COLO668 (cell line): Measurements from ENCODE around the gene TARBP2.
A peak's percentile ranks its signal among the peaks of the same experiment; 100 is the strongest.

Source experiments
- DNase-seq: peaks from one replicate; lab custom pipeline; 2025; ENCODE audit not compliant: unreplicated experiment; lab: John Stamatoyannopoulos, UW

The TARBP2 gene, protein sequence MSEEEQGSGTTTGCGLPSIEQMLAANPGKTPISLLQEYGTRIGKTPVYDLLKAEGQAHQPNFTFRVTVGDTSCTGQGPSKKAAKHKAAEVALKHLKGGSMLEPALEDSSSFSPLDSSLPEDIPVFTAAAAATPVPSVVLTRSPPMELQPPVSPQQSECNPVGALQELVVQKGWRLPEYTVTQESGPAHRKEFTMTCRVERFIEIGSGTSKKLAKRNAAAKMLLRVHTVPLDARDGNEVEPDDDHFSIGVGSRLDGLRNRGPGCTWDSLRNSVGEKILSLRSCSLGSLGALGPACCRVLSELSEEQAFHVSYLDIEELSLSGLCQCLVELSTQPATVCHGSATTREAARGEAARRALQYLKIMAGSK

GRCh38 chr12:53500776-53501614, at the start of gene TARBP2:
TARBP2 (plus strand) TSS chr12:53501283; CDS start chr12:53501409, 126 bp downstream.
- DNase-seq = peak; percentile 92

GRCh38 chr12:53451661-53452158, 49.4 kb upstream of the TARBP2 start, which contains the start of gene PCBP2:
PCBP2 (plus strand) TSS chr12:53452102; CDS start chr12:53454801, 2,699 bp downstream.
- peak; percentile 95 for DNase-seq

DNA sequence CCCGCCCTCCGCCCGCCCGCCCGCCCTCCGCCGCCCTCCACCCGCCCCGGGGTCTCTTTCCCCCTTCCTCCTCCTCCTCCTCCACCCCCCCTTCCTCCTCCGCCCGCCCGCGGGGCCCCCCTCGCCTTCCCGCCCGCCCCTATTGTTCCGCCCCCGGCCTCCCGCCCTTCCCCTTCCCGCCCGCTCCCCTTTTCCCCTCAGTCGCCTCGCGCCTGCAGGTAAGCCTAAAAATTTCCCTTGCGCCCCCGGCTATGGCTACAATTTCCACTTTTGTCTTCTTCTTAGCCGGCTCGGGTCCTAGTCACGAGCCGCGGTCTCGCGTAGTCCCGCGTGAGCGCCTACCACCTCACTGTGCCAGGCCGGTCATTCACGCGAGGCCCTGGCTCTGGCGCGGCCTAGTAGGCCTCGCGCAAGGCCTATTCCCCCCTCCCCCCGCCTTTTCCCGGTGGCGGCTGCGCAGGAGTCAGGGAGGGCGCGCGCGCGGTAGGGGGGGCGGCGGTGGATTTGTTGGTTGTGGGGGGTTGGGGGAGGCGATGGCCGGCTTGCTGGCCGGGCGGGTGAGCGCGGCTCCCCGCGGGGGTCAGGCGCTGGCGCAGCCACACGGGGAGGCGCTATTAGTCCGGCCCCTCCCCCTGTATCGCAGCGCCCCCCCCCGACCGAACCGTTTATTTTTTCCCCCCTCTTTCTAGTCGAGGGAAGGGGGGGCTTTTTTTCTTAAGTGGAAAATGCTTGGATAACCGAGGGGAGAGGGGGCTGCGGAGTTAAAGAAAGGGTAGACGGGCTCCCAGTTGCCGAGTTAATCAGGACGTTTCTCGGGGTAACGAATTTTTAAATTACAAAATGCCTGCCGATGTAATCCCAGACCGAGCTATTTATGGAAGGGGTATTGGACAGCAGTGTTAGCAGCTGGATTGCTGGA, 48.7 kb upstream of the TARBP2 start:
- peak; percentile 77 for DNase-seq

DNA sequence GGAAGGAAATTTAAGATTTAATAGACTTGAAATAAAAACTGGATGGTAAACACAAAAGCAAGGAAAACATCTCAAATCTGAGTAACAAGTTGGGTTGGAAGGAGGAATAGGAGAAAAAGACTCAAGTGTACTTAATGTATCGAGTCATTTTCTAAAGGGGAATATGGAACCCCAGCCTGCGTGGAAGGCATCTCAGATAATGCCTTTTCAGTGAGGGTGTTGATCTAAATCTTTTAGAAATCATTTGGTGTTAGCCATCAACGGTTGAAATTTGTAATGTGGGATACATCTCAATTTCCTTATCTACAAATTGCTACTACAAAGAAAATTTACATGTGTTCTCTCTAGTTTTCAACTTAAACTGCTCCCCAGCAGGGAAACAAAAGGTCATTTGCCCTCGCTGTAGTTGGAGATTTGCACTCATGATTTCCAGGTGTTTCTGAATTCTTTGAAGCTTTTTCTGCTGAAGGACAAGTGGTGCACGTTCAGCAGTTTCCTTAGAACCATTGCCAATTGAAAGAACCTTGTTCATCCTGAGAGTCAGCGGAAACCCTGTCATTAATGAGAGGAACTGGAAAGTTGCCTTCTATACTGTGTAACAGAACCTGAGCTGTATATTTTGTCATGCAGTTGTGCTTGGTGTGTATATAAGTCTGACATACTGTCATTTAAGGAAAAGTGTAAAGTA, 47.0 kb upstream of the TARBP2 start:
- no peak for DNase-seq

GRCh38 chr12:53454707-53455106, 46.4 kb upstream of the TARBP2 start:
- no peak for DNase-seq

GRCh38 chr12:53456654-53457366, 44.3 kb upstream of the TARBP2 start:
- DNase-seq = no peak

DNA sequence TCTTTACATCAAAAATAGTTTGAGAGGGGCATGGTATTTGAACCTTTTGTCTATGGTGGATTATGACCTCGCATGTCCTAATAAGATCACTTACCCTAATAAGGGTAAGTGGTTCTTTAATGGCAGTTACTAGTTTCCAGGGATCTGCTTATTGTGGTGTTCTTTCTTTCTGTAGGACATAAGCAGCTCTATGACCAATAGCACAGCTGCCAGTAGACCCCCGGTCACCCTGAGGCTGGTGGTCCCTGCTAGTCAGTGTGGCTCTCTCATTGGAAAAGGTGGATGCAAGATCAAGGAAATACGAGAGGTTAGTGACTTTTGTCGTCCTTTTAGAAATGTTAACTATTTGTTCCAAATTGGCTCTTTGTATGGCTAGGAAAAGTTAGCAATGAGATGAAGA, 42.0 kb upstream of the TARBP2 start:
- no peak for DNase-seq

- DNase-seq = no peak
Measured at GRCh38 chr12:53461059-53461458, 40.0 kb upstream of the TARBP2 start.

DNA sequence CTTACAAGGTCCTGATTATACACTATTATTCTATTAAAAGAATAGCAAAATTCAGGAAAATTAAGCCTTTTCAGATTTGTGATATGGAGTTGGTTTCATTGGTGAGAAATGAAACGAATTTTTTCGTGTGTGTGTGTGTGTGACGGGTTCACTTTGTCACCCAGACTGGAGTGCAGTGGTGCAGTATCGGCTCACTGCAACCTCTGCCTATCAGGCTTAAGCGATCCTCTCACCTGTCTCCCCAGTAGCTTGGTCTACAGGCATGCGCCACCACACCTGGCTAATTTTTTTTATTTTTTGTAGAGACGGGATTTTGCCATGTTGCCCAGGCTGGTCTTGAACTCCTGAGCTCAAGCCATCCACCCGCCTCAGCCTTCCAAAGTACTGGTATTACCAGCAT, 39.5 kb upstream of the TARBP2 start:
- no peak for DNase-seq

DNA sequence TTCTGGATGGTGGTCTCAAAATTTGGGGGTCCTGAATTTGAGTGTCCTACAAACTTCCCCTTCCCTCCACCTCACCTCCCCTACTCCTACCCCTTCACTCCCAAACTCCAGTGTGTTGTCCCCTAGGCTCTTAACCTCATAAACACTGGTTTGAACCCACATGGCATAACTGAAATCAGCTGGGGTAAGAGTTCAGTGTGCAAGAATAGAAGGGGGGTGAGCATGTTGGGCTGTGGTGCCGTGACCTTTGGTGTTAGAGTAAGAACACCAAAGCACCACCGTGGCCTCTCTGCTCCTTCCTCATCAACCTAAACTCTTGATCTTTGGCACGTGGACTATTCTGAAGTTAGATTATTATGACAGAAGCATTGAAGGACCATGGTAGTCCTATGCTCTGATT, 38.1 kb upstream of the TARBP2 start:
- no peak for DNase-seq

- DNase-seq = no peak
Measured at GRCh38 chr12:53463802-53464560, 37.1 kb upstream of the TARBP2 start.

DNA sequence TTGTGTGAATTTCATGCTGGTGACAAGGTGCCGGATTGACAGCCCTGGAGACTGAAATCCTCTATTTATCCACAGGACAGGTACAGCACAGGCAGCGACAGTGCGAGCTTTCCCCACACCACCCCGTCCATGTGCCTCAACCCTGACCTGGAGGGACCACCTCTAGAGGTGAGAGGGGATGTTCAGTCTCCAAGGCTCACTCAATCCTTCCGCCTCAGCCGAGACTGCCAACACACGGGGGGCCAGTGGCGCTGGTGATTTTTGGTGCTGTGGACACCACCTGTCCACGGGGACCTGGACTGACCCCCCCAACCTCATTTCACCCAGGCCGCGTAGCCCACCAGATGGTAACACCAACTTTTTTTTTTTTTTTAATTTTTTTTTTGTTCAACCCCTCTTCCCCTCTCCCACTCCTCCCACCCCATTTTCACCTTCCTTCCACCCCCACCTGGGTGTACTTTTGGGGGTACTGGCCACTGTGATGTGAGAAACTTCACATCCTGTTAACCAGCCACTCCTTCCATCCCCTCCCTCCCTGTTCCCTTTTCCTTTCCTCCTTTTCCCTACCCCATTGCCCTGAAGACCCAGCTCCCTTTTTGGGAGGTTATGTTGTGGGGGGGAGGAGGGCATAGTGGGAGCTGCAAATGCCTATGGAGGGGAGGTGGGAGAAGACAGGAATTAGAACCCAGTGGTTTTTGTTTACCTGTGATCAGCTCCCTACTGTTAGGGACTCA, 36.2 kb upstream of the TARBP2 start:
- DNase-seq = no peak

GRCh38 chr12:53465679-53466078, 35.4 kb upstream of the TARBP2 start:
- DNase-seq = no peak

DNA sequence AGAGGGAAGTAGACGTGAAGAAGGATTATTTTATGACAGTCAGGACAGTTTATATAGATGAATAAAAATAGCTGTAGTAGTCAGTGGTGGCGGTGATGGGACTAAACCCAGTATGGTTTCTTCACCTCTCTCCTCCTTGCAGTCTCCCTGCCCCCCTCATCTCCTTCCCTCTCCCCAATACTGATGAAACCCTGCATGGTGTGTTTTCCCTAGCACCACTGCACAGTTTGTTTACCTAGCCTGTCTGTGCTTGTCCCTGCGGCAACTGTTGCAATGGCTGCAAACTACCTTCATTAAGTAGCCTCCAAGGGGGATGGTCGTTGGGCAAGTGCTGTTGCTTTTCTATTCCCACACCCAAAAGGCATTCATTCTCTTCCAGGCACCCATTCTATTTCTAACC, 34.4 kb upstream of the TARBP2 start:
- no peak for DNase-seq

DNA sequence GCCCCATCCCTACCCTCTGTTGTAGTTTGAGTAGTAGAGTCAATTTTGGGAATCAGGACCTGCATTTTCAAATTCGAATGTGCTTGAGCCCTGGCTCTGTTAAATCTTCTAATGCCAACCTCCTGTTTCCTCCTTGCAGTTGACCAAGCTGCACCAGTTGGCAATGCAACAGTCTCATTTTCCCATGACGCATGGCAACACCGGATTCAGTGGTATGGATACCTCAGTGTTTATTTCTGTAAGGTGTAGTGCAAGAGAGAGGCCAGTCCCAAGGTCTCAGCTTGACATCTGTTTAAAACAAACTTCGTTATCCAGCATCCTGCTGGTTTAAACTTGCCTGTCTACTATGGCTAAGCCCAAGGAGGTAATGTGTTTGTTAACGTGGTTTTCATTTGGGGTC, 34.0 kb upstream of the TARBP2 start:
- no peak for DNase-seq

DNA sequence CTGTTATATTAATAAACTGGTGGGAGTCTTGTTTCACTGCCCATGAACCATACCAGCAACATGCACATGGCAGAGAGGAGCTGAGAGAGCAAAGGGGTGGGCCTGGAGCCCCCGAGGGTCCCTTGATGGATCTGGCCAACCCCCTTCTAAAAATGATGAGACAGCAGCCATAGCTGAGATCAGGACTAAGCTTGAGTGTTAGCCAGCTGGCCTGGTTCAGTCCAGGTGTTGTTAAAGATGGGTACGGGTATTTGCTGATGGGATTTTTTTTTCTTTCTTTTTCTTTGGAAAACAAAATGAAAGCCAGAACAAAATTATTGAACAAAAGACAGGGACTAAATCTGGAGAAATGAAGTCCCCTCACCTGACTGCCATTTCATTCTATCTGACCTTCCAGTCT, 33.2 kb upstream of the TARBP2 start:
- DNase-seq = no peak

GRCh38 chr12:53468282-53468681, 32.8 kb upstream of the TARBP2 start:
- DNase-seq = no peak

DNA sequence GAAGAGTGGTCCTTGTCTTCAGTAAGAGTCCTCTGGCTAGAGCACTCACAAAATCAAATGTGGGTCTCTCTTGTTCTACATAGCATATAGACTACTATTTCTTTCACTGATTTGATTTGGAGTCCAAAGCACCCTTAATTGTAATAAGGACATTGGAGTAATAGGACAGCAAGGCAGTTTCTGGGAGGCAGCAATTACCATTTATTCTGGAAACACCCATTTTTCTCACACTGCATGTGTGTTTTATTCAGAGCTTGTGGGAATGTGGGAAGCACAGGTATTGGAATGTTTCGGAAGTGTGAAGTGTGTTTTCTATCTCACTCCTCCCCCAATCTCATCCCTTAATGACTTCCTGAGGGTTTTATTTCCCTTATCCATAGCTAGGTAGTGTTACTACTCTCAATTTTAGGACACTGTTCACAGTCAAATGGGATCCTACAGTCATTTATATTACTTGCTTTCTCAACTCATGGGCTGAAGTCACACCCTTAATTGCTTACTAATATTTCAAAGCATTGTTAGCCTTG, 29.0 kb upstream of the TARBP2 start:
- no peak for DNase-seq
